ENCODE data around the gene FAM171A2. TPM values are rescaled to one million over a fixed set of nuclear protein-coding genes. Genes with fewer than 3 reads are reported as not detected.

FAM171A2 gene
- total RNA-seq, 1 donor from 2014 or later, result 20.6 TPM

DNA sequence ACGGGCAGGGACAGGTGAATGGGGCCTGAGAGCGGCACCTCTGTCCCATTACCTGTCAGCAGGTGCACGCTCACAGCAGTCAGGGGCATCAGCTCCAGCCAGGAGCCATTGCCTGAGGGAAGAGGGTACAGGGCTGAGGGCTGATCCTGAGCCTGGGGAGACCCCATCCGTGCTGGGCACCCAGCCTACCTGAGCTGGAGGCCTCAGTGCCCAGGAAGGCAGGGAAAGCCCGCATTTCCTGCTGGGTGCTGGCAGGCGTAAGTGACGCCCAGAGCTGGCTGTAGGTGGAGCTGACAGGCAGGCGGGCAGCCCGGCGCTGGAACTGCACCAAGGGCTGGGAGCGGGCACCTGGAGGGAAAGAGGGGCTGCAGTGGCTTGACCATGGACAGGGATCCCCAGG is 7.4 kb downstream of the FAM171A2 start:
- no peaks in the 10 kb centered on the region for H3K27me3 Mint-ChIP-seq (ENCODE audit: low read depth)
- peaks cover 10% of the 10 kb centered on the region for H3K4me1 Mint-ChIP-seq (ENCODE audit: low read depth)
- TF ChIP-seq, protein P1, sequence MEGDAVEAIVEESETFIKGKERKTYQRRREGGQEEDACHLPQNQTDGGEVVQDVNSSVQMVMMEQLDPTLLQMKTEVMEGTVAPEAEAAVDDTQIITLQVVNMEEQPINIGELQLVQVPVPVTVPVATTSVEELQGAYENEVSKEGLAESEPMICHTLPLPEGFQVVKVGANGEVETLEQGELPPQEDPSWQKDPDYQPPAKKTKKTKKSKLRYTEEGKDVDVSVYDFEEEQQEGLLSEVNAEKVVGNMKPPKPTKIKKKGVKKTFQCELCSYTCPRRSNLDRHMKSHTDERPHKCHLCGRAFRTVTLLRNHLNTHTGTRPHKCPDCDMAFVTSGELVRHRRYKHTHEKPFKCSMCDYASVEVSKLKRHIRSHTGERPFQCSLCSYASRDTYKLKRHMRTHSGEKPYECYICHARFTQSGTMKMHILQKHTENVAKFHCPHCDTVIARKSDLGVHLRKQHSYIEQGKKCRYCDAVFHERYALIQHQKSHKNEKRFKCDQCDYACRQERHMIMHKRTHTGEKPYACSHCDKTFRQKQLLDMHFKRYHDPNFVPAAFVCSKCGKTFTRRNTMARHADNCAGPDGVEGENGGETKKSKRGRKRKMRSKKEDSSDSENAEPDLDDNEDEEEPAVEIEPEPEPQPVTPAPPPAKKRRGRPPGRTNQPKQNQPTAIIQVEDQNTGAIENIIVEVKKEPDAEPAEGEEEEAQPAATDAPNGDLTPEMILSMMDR (IDR thresholded peaks at IDR 0.05), result no peak
- H3K4me3 Mint-ChIP-seq (ENCODE audit: unreplicated experiment), result no peak overlapping the region
- H3K9me3 Mint-ChIP-seq (ENCODE audit: low read depth), result no peaks in the 10 kb centered on the region
- peak; percentile 87 for DNase-seq (ENCODE audit: low spot score)
- peaks cover 5% of the 10 kb centered on the region for H3K36me3 Mint-ChIP-seq (ENCODE audit: low read depth)
- no peak overlapping the region for H3K27ac Mint-ChIP-seq (ENCODE audit: unreplicated experiment)

DNA sequence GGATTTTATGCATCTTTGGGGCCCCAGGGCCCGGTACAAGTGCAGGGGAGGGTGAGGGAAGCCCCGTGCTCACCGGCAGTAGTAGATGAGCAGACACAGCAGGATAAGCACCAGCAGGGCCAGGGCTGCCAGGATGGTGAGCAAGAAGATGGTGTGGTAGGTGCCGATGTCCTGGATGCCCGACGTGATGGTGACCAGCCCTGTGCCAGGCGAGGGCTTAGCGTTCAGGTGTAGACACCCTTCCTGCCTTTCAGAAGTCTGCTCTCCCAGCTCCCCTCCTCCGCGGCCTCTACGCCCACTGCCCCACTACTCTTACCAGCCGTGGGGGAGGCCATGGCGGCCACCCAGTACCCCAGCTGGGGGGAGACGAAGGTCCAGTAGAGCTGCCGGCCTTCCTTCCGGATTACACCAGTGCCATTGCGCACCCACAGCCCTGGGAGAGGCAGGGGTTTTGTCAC is 8.0 kb downstream of the FAM171A2 start:
- H3K36me3 Mint-ChIP-seq (ENCODE audit: low read depth), result peaks cover 5% of the 10 kb centered on the region
- H3K4me1 Mint-ChIP-seq (ENCODE audit: low read depth), result peaks cover 4% of the 10 kb centered on the region
- H3K27ac Mint-ChIP-seq (ENCODE audit: unreplicated experiment), result no peak overlapping the region
- no peaks in the 10 kb centered on the region for H3K9me3 Mint-ChIP-seq (ENCODE audit: low read depth)
- peak; percentile 84 for DNase-seq (ENCODE audit: low spot score)
- H3K4me3 Mint-ChIP-seq (ENCODE audit: unreplicated experiment), result no peak overlapping the region
- H3K27me3 Mint-ChIP-seq (ENCODE audit: low read depth), result no peaks in the 10 kb centered on the region
- TF ChIP-seq, protein P1 (IDR thresholded peaks at IDR 0.05), result no peak

DNA sequence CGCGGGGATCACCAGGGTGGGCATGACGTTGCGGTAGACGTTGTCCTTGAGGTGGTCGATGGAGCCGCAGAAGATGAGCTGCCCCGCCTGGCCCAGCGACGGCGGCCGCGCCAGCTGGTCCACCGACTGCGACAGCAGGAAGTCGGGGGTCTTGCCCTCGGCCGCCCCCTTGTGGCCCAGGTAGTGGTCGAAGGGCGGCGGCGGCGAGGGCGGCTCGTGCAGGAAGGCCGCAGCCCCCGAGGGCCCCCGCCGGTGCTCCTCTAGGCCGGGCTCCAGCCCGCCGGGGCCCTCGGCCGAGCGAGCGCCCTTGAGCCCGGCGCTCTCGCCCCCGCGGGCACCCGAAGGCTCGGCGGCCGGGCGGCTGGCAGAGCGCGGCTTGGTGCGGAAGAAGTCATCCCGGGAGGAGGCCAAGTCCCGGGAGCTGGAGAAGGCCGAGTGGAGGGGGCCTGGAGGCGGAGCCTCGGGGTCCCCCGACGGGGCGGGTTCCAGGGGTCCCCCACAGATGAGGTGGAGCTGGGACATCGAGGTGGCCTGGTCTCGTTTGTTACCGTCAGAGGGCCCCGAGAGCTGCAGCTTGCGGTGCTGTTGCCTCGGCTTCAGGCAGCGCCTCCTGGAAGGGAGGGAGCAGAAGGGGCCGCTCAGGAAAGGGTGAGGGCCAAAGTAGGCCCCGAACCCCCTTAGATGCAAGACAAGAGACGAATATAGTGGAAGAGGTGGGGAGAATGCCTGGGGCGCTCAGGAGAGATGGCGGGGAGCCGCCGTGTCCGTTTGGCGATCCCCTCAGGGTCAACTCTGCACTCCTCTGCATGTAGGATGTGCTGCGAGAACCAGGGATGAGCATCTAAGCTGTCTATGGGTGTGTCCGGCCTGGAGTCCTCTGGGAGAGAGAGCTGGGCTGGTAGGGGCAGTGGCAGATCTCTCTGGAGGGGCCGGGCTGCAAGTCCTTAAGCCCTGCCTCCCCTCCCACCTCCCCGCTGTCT is 8.8 kb downstream of the FAM171A2 start:
- Mint-ChIP-seq H3K27ac (ENCODE audit: unreplicated experiment) (no peak overlapping the region), H3K27me3 (ENCODE audit: low read depth) (no peaks in the 10 kb centered on the region), H3K9me3 (ENCODE audit: low read depth) (no peaks in the 10 kb centered on the region), H3K4me1 (ENCODE audit: low read depth) (no peaks in the 10 kb centered on the region), H3K4me3 (ENCODE audit: unreplicated experiment) (peak overlapping the region; percentile 16), H3K36me3 (ENCODE audit: low read depth) (peaks cover 5% of the 10 kb centered on the region)
- DNase-seq (ENCODE audit: low spot score), result no peak
- TF ChIP-seq, protein P1 (IDR thresholded peaks at IDR 0.05), result peak; percentile 69

DNA sequence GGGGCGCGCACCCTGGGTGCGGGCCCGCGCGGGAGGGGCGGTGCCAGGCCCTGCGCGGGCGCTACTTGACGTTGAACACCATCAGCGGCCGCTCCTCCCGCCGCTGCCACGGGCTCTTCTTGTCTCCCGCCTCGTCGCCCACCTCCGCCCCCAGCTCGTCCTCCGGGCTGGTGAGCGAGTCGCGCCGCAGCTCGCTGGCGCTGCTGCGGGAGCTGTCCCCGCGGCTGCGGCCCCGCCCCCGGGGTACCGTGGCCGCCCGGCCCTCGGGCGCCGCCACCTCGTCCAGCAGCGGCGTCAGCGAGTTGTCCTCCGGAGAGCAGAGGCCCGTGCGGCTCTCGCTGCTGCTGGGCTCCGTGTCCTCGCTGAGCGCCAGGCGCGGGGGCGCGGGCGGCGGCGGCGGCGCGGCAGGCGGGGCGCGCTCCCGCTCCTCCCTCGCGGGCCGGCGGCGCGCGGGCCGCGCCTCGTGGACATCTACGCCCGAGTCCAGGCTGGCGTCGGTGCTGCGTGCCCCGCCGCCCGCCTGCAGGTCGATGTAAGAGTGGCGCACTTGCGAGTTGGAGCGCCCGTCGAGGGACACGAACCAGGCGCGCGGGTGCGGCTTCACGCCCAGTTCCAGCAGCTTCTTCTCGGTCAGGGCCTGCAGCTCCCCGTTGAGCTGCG is 9.9 kb downstream of the FAM171A2 start:
- no peak for DNase-seq (ENCODE audit: low spot score)
- no peaks in the 10 kb centered on the region for H3K9me3 Mint-ChIP-seq (ENCODE audit: low read depth)
- no peaks in the 10 kb centered on the region for H3K27me3 Mint-ChIP-seq (ENCODE audit: low read depth)
- H3K4me1 Mint-ChIP-seq (ENCODE audit: low read depth), result no peaks in the 10 kb centered on the region
- H3K36me3 Mint-ChIP-seq (ENCODE audit: low read depth), result peaks cover 5% of the 10 kb centered on the region
- TF ChIP-seq, protein P1 (IDR thresholded peaks at IDR 0.05), result no peak
- no peak overlapping the region for H3K4me3 Mint-ChIP-seq (ENCODE audit: unreplicated experiment)
- H3K27ac Mint-ChIP-seq (ENCODE audit: unreplicated experiment), result no peak overlapping the region
